Left lobe of liver (tissue), 2 donors: ENCODE data around the gene TIMP4. TPM values are rescaled to one million over a fixed set of nuclear protein-coding genes. Genes with fewer than 3 reads are reported as not detected.
A peak's percentile ranks its signal among the peaks of the same experiment; 100 is the strongest.

Experiments
- ATAC-seq: fragments of 200-7000 bp; cut with Tn5 transposase; one replicate; pipeline ENCODE4 v1.9.1; 2020; ENCODE audit warnings: mild to moderate bottlenecking, moderate library complexity
- DNase-seq: peaks from one replicate; pipeline ENCODE4 v3.0.0-alpha.2; 2020; ENCODE audit warnings: low spot score
- total RNA-seq: library from RNA; stranded (reverse); gene quantifications from one replicate; pipeline ENCODE4 v1.2.1, GENCODE V29; 2021
- donor health status: DM: no; HTN: no; CAD: no; lungs with moderate emphysema.
- donor health status: DM: no; HTN: yes; CAD: no.

Gene TIMP4
- total RNA-seq, 1 donor from 2014 or later = 0.53 TPM

DNA sequence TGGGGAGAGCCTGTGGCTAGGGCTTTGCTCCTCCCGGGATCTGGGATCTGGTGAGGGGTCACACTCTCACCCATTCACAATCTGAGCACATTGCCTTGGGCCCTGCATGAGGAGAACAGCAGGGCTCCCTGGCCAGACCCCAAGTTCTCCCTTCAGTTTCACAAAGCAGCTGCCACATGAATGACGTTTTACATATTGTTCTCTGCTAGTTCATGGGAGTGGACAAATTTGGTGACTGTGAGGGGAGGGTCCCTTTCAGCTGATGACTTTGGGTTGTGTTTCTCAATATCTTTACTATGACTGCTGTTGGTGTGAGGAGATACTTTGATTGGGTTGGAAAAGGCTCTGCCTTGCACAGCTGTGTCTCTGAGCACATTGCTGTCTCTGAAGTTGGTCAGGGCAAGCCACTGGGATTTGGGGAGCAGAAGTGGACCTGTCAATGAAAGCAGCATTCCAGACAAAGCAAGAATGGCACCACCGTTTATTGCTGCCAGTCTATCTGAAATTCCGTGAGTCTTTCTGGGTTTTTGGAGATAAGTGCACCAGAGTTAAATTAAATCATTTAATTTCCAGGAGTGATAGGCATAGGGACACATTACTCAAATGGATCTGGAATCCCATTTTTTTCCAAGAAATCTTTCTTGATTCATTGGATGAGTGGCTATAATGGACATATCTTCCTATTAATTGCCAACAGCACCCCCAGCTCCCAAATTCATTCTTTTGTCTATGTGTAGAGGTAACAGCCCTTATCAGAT is 10.3 kb downstream of the TIMP4 start:
- DNase-seq (no peak), ATAC-seq (no peak)

- DNase-seq = no peak
- no peak for ATAC-seq
Observed at GRCh38 chr3:12147049-12147780, 11.5 kb downstream of the TIMP4 start.

GRCh38 chr3:12143949-12144504 is 14.7 kb downstream of the TIMP4 start:
- ATAC-seq = peak; percentile 27
- DNase-seq = no peak

DNA sequence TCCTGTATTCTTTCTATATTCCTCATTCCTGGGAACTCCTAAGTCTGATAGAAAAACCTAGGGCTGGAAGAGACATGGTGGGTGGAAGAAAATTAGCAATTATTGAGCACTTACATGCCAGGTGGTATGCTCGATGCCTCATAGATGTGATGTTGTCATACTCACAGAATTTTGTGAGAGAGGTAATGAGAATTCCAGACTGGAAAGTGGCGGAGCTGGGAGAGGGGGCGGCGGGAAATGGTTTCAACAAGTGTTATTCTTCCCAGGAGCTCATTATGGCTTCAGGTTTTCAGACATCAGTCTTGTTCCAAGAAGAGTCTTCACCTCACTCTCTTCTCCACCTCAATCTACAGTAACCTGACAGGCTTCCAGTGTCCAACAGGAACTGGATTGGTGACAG is 16.2 kb downstream of the TIMP4 start:
- DNase-seq (no peak), ATAC-seq (no peak)

GRCh38 chr3:12141350-12141749 is 17.4 kb downstream of the TIMP4 start:
- ATAC-seq = no peak
- DNase-seq = no peak

- peak; percentile 29 for ATAC-seq
- DNase-seq = no peak
Observed at GRCh38 chr3:12139111-12139511, 19.6 kb downstream of the TIMP4 start.

- ATAC-seq (peak; percentile 82), DNase-seq (peak; percentile 52)
Observed at GRCh38 chr3:12138044-12138443, 20.7 kb downstream of the TIMP4 start.

GRCh38 chr3:12136371-12136770 is 22.3 kb downstream of the TIMP4 start:
- no peak for DNase-seq
- ATAC-seq = no peak

DNA sequence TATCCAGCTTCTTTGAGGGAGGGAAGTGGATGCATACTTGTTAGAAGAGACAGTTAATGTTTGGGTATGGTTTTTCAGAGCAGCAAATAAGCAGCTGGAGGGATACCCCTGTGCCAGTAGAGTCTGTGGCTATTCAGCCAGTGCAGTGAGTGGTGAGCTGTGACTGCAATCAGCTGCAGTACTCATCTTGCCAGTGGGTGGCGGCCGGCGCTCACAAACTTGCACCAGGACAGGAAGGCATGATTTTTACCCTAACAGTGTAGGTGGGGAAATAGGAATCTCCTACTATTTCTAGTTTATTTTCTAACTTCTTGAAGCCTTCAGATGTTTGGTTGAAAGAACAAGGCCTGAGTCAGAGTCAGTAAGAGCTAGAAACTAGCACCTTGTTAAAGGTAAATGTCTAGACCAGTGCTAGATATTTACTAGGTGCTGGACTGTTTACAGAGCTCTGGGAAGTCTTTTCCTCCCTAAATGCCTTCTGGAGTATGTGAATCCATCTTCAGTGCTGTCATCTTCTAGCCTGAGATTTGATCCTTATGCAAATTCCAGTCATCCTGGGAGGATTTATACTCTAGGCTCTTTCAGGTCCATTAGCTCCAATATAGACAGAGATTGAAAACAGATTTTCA is 23.6 kb downstream of the TIMP4 start:
- ATAC-seq (peak; percentile 98), DNase-seq (peak; percentile 72)

- ATAC-seq = no peak
- DNase-seq = no peak
Observed at GRCh38 chr3:12132881-12133280, 25.8 kb downstream of the TIMP4 start.

DNA sequence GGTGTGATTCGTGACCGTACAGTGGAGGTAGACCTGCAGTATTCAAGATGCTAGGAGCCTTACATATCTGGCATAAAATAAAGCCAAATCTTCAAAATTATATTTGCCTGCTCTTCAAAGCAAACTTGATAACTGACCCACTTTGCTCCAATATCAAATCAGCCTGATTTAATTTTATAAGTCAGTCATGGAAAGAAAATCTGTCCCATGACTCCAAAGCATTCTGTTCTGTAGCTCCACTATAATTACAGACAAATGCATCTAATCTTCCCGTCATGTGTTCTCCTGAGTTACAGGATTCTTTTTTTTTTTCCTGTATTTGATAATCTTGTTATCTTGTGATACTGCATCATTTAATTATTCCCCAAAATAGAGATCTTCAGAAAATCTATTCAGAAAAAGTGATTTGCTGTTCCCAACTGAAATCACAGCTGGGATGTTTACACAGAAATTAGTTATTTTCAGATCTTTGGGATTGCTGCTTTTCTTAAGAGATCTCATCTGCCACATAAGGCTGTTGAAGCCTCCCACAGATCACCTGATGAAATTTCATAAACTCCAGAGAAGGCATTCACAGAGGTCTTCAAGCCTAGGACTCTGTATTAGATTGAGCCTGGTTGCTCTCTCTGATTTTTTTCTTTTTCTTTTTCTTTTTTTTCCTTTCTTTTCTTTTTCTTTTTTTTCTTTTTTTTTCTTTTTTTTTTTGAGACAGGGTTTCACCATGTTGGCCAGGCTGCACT is 27.2 kb downstream of the TIMP4 start:
- ATAC-seq (no peak), DNase-seq (no peak)

- ATAC-seq = no peak
- no peak for DNase-seq
Observed at GRCh38 chr3:12127391-12127790, 31.3 kb downstream of the TIMP4 start.

- ATAC-seq (no peak), DNase-seq (no peak)
Observed at GRCh38 chr3:12125772-12126171, 32.9 kb downstream of the TIMP4 start.

- no peak for ATAC-seq
- DNase-seq = no peak
Observed at GRCh38 chr3:12121466-12121865, 37.2 kb downstream of the TIMP4 start.

DNA sequence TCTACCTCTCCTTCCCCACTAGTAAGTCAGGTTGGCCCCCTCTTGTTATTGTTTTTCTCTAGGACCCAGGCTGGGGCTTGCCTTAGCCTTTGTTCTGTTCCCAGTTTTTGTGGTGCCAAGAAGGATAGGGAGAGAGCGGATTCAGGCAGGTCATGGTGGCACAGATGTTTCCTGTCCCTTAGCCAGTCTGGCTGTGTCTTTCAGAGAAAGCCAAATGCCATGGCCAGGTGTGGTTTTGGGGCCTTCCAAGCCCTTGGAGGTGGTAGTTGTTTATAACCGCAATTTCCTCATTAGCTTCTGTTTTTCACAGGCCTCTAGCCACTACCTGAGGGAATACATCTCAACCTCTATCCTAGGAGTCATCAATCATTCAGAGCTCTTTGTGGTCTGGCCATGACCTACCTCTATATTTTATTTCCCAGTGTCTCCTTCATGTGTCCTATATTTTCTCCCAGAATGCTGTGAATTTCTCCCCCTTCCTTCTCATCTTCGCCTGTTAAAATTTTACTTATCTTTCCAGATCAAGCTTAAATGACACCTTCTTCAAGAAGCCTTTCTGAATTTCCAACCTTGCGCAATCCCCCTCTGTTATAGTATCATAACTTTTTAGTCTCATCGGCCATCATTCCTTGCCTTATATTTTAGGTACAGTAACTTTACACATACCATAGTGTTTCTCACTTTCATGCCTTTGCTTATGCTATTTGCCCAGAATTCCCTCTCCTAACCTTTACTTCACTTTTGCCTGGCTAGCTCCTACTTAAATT is 38.2 kb downstream of the TIMP4 start:
- DNase-seq = no peak
- no peak for ATAC-seq

DNA sequence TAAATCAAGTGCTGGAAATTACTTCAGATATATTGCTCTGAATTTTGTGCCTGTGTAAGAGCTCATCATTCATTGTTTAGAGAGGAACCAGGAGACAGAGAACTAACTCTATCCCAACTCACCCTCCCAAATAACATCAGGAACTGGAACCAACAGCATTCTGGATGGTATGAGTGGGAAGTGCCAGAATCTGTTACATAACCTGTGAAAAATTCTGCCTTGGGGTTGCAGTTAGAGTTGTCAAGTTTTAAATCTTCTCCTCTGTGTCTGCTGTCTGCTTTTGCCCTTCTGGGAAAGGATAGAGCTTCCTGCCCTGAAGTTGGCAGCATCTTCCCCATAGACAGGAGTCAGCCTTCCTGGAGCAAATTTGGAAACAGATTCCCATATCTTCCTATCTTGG is 41.2 kb downstream of the TIMP4 start:
- ATAC-seq (no peak), DNase-seq (no peak)

- DNase-seq (no peak), ATAC-seq (peak; percentile 18)
Observed at GRCh38 chr3:12116870-12117269, 41.8 kb downstream of the TIMP4 start.

- ATAC-seq (no peak), DNase-seq (no peak)
Observed at GRCh38 chr3:12115849-12116248, 42.9 kb downstream of the TIMP4 start.

DNA sequence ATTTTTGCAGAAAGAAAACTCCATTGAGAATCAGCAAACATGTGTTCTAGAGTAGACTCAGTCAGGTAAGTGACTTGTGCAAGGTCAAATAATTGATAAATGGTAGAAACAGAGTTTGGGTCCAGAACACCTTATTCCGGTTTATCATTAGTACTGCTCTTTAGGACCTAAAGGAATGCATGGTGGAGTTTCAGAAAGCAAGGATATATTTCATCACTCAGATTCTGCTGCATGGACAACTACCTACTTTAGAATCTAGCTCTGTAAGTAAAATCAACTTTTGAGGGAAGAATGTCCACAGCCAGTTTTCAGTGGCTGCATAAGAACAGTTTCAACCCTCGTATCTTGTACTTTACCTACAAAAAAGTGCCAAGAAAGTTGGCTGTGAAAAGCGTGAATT is 43.6 kb downstream of the TIMP4 start:
- ATAC-seq = no peak
- DNase-seq = no peak

DNA sequence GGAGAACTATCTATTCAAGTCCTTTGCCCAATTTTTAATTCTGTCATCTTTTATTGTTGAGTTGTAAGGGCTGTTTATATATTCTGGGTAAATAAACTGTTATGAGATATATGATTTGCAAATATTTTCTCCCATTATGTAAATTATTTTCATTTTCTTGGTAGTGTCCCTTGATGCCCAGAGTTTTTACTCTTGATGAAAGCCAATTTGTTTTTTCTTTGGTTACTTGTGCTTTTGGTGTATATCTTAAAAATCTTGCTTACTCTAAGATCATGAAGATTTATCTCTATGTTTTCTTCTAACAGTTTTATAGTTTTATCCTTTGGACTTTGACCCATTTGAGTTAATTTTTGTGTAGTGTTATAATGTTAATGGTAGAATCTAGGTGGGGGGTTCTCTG is 44.5 kb downstream of the TIMP4 start:
- no peak for DNase-seq
- ATAC-seq = no peak
